Chondrocyte (in vitro differentiated cells): ENCODE measurements around the gene VCAN. TPM values are rescaled to one million over a fixed set of nuclear protein-coding genes. Genes with fewer than 3 reads are reported as not detected.

Experiments used
- DNase-seq: peaks from one replicate; pipeline ENCODE4 v3.0.0; 2021; ENCODE audit warnings: mixed read lengths, low spot score
- H3K27ac Mint-ChIP-seq: one replicate; pipeline ENCODE4 v1.8.0; 2021; ENCODE audit warnings: mild to moderate bottlenecking, moderate library complexity, mixed read lengths; ENCODE audit not compliant: unreplicated experiment
- H3K27me3 Mint-ChIP-seq: 2 replicates; pipeline ENCODE4 v1.8.0; 2021; ENCODE audit warnings: low read depth, mixed read lengths
- H3K36me3 Mint-ChIP-seq: 2 replicates; pipeline ENCODE4 v1.8.0; 2021; ENCODE audit warnings: low read depth, mixed read lengths
- H3K4me1 Mint-ChIP-seq: 2 replicates; pipeline ENCODE4 v1.8.0; 2021; ENCODE audit warnings: low read depth, mild to moderate bottlenecking, mixed read lengths
- H3K4me3 Mint-ChIP-seq: one replicate; pipeline ENCODE4 v1.8.0; 2021; ENCODE audit warnings: mild to moderate bottlenecking, moderate library complexity, mixed read lengths; ENCODE audit not compliant: unreplicated experiment
- H3K9me3 Mint-ChIP-seq: 2 replicates; pipeline ENCODE4 v1.8.0; 2021; ENCODE audit warnings: low read depth, mixed read lengths
- CTCF ChIP-seq: fragments of 200-600 bp; sonication (generic); IDR thresholded peaks from 2 replicates; pipeline ENCODE4 v1.5.0; 2021; ENCODE audit warnings: antibody characterized with exemption, mild to moderate bottlenecking, moderate library complexity
- total RNA-seq: library from RNA; stranded (reverse); gene quantifications from 3 replicates; pipeline ENCODE4 v1.2.1, GENCODE V29; 2021

Gene VCAN
- total RNA-seq, 1 donor from 2014 or later = 710 TPM

DNA sequence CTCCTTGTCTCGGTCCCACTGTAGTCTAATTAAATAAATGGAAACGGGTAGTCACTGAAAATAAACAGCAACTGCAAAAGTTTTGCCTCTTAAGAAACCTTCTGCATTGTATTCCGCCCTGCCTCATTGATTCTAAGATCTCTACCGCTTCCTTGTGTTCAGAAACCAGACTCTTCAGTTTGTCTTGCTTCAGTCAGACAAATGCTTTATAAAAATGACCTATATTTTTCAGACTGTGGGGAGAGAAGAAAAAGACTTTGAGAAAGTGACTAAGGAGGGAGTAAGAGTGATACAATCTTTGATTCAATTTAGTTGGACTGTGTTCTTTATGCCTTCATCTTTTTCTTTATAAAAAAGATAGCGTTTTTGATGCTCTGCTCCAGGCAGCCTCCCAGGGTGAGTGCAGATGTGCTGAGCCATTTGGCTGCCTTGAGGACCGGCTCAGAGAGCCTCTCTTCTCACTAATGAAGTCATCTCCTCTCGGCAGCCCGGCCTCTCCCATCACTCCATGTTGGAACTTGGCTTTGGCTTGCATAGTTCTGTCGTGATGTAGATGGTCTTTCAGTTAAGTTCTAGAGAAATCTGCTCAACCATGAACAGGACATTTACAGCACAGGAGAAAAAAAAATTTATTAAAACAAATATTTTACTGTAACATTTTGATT lies 4.0 kb upstream of the VCAN start:
- H3K9me3 Mint-ChIP-seq = no peaks in the 10 kb centered on the region
- no peak overlapping the region for H3K27ac Mint-ChIP-seq
- H3K4me3 Mint-ChIP-seq = no peak overlapping the region
- H3K27me3 Mint-ChIP-seq = peaks cover 6% of the 10 kb centered on the region
- DNase-seq = no peak
- H3K4me1 Mint-ChIP-seq = peaks cover 16% of the 10 kb centered on the region
- TF ChIP-seq CTCF = peak; percentile 41
- no peaks in the 10 kb centered on the region for H3K36me3 Mint-ChIP-seq

DNA sequence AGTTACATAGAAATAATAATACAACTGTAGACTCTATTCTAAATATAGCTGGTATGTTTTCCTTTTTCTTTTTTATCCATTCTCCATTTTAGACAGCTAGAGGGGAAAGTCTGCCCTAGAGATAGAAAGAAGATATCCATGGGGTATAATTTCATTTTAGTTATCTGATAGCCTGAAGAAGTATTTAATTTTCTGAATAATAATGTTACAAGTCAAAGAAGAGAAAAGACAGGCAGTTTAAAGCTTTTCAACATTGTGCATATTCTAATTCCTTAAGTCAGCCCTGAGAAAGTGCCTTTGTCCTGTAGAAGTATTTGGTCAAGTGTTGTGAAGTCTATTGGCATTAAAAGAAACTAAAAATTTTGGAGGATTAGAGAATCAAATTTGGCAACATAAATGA lies 2.5 kb upstream of the VCAN start:
- Mint-ChIP-seq H3K9me3 (no peaks in the 10 kb centered on the region), H3K4me1 (peaks cover 11% of the 10 kb centered on the region), H3K36me3 (no peaks in the 10 kb centered on the region), H3K4me3 (no peak overlapping the region), H3K27me3 (peaks cover 6% of the 10 kb centered on the region), H3K27ac (no peak overlapping the region)
- TF ChIP-seq CTCF = no peak
- no peak for DNase-seq

DNA sequence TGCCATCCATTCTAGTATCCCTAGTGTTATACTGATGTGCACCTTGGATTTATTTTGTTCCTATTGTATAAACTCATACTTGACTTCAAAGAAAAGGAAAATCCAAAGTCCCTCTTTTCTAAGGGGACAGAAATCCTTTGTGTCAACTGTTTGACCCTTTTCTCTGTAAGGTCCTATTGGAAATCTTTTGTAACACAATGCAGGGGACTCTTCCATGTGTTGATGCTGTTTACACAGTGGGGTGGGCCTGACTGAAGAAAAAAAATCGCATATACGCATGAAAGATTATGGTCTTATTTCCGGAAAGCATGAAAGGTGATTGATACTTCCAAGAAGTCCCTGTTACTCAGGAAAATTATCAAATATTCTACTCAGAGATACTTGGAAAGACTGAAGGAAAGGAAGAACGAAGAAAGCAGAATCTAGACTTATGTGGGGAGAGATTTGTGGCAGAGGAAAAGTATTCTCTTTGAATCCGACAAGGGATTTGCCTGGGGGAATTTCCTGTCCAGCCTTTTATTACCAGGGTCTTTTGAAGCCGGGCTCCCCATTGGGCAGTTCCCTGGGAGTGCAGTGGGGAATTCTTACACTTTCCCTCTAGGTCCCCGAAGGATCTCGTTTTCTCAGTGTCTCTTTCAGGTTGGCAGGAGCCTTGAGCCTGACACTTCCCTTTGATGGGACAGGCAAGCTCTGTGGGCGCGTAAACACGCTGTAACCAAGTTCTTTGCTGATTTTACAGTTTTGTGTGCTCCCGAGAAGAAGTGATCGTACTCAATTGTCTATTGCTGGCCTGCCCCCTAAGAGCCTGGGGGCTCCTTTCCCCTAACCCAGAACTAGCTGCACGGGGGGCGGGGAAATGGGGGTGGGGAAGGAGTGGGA lies 779 bp upstream of the VCAN start:
- no peak for TF ChIP-seq CTCF
- Mint-ChIP-seq H3K36me3 (no peaks in the 10 kb centered on the region), H3K4me3 (peak overlapping the region; percentile 93), H3K4me1 (peaks cover 22% of the 10 kb centered on the region), H3K9me3 (no peaks in the 10 kb centered on the region), H3K27ac (peak overlapping the region; percentile 74), H3K27me3 (peaks cover 4% of the 10 kb centered on the region)
- no peak for DNase-seq

GRCh38 chr5:83472213-83472507 lies 616 bp downstream of the VCAN start:
- H3K9me3 Mint-ChIP-seq = no peaks in the 10 kb centered on the region
- H3K4me1 Mint-ChIP-seq = peaks cover 31% of the 10 kb centered on the region

More at GRCh38 chr5:83472213-83472507, 616 bp downstream of the VCAN start:
- DNase-seq = no peak
- H3K4me3 Mint-ChIP-seq = peak overlapping the region; percentile 93
- no peak for TF ChIP-seq CTCF
- no peaks in the 10 kb centered on the region for H3K36me3 Mint-ChIP-seq
- peaks cover 4% of the 10 kb centered on the region for H3K27me3 Mint-ChIP-seq
- peak overlapping the region; percentile 96 for H3K27ac Mint-ChIP-seq
